ENCODE results near the gene RNF145.

The RNF145 gene

DNA sequence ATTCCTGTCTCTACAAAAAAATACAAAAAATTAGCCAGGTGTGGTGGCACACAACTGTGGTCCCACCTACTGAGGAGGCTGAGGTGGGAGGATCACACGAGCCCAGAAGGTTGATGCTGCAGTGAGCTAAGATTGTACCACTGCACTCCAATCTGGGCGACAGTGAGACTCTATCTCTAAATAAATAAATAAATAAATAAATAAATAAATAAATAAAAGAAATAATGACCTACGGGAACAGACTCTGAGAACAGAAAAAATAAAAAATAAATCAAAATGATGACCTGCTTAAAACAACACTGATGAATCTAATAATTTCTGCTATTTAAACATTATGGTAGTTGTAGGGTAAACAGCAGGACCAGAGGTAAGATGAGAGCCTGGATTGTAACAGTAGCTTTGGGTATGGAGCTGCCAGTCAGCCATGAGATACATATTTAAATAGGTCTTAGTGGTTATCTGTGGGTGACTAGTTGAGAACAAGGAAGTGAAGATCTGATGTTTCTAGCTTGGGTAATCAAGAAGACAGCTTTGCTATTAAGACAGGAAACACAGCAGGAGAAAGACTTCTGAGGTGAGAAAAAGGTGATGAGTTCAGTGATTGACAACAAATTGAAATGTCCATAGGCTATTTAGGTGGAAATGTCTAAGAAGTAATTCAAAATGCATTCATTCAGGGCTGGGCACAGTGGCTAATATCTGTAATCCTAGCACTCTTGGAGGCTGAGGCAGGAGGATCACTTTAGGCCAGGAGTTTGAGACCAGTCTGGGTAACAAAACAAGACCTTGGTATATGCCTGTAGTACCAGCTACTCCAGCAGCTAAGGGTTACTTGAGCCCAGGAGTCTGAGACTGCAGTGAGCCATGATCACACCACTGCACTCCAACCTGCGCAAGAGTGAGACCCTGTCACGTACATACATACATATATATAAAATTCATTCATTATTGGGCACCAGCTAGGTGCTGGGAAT is 11.0 kb downstream of the RNF145 start:
- DNase-seq (ENCODE audit: extremely low spot score, insufficient read length, low read depth) (peak; percentile 54), FAIRE-seq (peak; percentile 94)

DNA sequence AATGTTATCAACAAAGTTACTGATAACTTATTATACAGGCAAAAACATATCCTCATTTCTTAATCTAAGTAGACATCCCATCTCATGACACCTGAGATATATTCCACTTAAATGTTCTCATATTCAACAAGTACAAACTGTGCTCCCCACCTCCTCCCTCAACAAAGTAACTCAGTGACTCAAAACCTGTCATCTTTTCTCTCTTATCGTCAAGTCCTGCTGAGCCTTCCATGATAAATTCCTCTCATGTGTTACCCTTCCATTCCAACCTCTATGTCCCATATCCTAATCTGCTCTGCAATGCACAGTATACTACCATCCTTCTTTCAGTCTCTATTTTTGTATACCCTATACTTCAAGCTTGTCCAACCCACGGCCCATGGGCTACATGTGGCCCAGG is 13.6 kb downstream of the RNF145 start:
- FAIRE-seq (no peak), DNase-seq (ENCODE audit: extremely low spot score, insufficient read length, low read depth) (no peak)

DNA sequence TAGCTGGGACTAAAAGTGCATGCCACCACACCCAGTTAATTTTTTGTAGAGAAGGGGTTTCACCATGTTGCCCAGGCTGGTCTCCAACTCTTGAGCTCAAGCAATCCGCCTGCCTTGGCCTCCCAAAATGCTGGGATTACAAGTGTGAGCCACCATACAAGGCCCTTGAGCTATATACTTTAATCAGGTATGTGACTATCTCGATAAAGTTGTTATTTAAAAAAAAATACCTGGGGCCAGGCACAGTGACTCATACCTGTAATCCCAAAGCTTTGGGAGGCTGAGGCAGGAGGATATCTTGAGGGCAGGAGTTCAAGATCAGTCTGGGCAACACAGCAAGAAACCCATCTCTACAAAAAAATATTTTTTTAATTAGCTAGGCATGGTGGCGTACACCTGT is 19.2 kb downstream of the RNF145 start:
- DNase-seq (ENCODE audit: extremely low spot score, insufficient read length, low read depth) (no peak), FAIRE-seq (no peak)

DNA sequence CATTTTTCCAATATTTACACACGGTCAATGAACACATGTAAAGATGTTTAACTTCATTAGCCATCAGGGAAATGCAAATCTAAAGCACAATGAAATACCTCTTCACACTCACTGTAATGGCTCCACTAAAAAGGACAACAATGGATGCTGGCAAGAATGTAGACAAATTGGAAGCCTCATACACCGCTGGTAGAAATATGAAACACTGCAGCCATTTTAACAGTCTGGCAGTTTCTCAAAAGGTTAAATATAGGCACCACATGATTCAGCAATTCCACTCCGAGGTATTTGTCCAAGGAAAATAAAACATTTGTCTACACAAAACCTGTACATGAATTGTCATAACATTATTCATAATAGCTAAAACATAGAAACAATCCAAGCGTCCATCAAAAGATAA is 20.0 kb downstream of the RNF145 start:
- DNase-seq (ENCODE audit: extremely low spot score, insufficient read length, low read depth): no peak
- FAIRE-seq: no peak

DNA sequence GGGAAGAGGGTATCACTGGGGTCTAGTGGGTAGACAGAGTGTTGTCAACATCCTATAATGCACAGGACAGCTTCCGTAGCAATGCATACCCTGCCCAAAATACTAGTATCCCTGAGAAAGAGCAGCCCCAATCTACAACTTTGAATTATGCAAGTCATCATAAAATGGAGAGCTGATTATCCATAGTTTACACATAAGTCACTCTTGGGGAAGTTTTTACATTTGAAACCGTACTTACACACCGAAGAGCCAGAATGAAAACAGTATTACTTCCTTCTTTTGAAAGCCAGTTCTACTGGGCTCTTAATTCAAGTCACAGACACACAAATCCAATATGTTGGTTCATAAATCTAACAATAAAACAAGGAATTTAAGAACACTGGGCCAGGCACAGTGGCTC is 21.6 kb downstream of the RNF145 start:
- DNase-seq (ENCODE audit: extremely low spot score, insufficient read length, low read depth): no peak

DNA sequence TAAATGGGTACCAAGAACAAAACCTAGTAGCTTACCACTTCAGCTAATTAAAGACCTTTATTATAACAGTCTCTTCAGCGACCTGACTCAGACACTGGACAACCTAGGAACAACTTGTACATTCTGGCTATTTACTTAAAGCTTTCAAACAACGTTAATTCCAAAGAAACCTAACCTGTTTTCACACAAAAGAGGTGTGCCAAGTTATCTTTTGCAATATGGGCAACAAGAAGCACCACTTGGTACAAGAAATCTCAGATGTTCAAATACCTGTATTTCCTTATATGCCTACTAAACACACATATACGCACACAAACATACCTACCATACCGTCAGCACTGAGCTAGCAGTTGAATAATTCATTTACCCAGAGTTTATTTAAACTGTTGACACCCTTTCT is 23.0 kb downstream of the RNF145 start:
- no peak for DNase-seq (ENCODE audit: extremely low spot score, insufficient read length, low read depth)
- FAIRE-seq: peak; percentile 15

More for the DNA sequence above, 21.6 kb downstream of the RNF145 start:
- no peak for FAIRE-seq

DNA sequence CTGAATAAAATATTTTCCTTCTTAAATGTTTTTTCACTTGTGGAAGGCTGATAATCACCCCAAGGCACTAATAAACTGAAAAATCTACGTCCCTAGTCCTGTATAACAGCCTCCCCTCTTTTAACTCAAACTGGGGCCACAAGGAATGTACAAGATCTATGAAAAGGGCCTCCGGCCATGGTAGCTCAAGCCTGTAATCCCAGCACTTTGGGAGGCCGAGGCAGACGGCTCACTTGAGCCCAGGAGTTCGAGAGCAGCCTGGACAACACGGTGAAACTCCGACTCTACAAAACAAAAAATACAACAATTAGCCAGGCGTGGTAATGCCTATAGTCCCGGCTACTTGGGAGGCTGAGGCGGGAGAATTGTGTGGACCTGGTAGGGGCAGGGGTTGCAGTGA is 23.6 kb downstream of the RNF145 start:
- DNase-seq (ENCODE audit: extremely low spot score, insufficient read length, low read depth): no peak
- FAIRE-seq: no peak

DNA sequence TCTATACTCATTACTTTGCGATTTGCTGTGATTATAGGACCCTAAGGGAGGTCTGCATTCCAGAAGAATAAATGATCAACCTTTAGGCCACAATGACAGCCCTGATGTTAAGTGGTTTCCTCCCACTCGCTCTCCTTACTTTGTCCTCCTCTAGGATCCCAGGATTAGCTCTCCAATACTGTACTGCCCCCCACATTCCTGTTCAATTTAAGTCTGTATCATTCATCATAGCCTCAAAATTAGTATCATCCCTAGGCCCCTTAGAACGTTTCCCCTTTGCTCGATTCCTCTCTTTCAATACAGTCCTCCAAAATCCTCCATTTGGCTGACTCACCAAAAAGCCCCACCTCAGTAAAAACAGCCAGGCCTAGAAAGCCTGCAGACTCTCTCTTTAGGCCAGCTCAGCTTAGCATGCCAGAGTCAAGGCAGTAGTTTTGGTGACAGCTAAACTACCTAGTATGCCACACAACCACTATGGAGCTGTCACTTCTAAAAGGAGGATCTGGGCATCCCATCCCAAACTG is 24.4 kb downstream of the RNF145 start:
- DNase-seq (ENCODE audit: extremely low spot score, insufficient read length, low read depth) (no peak), FAIRE-seq (no peak)

DNA sequence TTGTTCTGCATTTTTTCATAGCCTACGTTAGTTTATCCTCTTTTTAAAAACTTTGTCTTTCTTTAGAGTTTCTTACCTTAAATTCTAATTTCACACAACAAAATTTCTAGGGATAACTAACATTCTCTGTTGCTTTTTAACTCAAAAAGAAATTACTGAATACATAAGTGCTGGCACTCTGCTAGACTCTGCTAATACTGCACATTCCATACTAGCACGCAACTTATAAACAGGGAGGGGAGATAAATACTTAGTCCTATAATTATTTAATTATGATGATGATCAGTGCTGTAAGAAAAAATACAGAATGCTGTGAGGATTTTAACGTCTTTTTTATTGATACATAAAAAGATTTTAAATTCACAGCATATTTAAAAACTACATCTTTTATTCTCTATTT is 25.1 kb downstream of the RNF145 start:
- no peak for FAIRE-seq

DNA sequence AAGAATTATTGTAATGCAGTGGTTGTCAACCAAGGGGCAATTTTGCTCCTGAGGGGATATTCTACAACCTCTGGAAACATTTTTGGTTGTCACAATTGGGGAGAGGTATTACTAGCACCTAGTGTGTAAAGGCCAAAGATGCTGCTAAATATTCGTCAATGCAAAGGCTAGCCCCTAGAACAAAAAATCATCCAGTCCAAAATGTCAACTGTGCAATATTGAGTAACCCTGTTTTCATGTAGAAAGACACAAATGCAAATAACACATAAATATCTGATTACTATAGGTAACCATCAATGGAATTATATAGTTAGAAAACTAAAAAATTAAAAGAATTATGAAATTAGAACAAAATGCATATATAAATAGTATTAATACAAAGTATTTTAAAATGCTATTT is 26.1 kb downstream of the RNF145 start:
- FAIRE-seq (no peak), DNase-seq (ENCODE audit: extremely low spot score, insufficient read length, low read depth) (no peak)

More for the DNA sequence above, 25.1 kb downstream of the RNF145 start:
- no peak for DNase-seq (ENCODE audit: extremely low spot score, insufficient read length, low read depth)

DNA sequence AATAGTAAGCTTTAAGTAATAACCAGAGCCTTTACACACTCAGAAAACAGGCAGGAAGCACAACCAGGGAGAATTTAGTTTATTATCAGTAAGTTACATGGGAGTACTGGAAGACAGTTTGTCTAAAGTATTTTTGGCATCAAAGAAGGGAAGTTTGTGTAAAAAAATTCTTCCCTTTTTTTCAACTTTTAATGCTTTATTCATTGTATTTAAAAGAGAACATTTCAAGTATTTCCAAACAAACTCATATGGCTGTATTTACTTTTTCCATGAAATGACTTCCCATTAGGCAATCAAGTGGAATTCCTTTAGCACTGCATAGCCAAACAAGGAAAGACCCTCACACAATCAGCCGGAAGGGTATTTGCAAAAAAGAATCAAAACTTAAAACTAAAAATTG is 26.7 kb downstream of the RNF145 start:
- FAIRE-seq: peak; percentile 31

DNA sequence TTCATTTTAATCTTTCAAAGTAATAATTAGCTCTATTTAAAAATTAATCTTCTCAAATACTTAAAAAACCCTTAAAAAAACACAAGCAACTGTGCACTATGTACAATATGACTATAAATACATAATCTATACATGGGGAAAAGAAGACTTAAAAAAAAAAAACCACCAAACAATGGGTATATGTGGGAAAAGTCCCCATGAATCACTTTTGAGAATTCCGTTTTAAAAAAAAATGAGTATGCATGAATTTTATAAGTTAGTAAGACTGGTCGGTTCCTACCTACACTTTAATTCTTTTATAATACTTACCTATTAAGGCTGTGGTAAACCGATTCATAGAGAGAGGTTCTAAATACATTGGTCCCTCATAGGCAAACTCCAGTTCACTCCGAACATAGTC is 27.7 kb downstream of the RNF145 start:
- FAIRE-seq: no peak
- DNase-seq (ENCODE audit: extremely low spot score, insufficient read length, low read depth): no peak

More for the DNA sequence above, 26.7 kb downstream of the RNF145 start:
- DNase-seq (ENCODE audit: extremely low spot score, insufficient read length, low read depth): no peak

DNA sequence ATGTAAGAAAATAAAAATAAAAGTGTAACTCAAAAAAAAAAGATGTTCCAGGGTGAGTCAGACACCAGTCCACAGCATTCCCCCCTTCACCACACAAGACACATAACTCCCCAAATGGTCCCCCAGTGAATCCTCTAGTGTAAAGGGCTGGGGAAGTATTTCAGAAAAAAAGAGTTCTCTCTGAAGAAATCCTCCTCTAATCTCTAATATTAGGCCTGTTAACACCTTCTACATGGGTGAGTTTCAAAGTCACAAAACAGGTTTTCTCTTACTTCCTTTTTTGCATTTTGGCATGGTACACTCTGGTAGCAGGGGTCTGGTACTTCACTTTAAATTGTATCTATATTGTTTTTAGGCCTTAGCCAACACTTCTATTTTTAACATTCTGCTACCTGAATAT is 28.2 kb downstream of the RNF145 start:
- DNase-seq (ENCODE audit: extremely low spot score, insufficient read length, low read depth): no peak
- FAIRE-seq: peak; percentile 84

DNA sequence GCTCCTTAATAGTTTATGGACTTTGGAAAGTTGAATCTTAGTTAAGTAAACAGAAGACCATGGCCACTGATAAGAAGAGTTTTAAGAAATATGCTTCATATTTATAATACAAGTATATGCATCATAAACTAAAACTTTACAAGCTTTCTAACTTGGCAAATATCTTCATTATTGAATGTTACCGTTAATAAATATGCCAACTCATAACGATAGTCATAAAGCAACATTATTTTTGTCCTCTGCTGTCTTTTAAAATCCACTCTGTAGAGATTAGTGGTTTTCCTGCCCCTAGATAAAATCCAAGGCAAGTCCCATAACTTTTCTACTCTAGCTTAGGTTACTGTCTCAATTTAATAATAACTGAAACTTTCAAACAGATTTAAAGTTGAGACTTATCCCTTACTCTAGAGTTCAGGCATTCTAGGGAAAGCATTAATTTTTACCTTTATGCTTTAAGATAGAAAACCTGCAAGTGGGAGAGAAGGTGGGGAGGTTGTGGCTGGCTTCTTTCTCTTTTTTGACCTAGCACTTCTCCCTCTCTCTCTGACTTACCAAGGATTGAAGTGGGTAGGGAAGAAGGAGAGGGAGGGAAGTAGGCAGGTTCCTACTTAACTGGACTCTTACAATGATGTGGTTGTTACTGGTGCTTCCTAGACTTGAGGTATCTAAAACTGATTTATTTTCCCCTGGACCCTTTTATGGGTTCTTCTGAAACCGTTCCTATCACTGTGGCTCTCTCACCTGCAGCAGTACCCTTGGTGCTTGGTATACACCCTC is 29.6 kb downstream of the RNF145 start:
- FAIRE-seq (no peak), DNase-seq (ENCODE audit: extremely low spot score, insufficient read length, low read depth) (no peak)

DNA sequence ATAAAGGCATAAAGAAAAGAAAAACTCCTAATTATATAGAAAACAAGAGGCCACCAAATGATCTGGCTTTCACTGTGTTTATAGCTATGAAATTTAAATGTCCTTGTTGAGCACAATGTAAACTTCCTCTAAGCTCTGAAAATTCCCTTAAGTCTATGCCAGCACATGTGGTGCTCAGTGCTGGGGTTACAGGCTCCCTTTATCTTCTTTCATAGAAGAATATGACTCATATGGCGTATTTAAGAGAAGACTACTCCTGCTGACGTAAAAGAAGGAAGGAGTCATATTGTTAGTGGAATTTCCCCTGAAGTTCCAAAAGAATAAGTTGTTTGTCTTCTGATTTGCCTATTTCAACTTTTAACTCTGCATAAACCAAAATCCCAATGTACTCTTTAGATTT is 30.4 kb downstream of the RNF145 start:
- DNase-seq (ENCODE audit: extremely low spot score, insufficient read length, low read depth) (no peak), FAIRE-seq (peak; percentile 66)

DNA sequence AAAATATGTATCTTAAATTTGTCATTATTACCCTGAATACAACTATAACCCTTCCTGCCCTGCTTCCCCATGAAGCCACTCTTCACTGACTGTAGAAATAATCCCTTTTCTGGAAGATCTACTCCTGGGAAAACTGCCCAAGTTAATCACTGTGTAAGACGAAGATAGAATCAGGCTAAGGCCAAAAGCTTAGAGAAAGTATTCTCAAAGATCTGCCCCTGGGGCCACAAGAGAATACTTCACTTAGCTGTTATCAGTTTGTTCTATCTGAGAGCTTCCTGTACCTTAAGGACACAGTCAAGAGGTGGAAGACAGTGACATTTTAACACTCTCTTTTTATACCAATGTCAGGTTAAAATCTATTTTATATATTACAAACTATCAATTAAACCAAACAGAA is 33.8 kb downstream of the RNF145 start:
- DNase-seq (ENCODE audit: extremely low spot score, insufficient read length, low read depth): no peak
- FAIRE-seq: no peak

DNA sequence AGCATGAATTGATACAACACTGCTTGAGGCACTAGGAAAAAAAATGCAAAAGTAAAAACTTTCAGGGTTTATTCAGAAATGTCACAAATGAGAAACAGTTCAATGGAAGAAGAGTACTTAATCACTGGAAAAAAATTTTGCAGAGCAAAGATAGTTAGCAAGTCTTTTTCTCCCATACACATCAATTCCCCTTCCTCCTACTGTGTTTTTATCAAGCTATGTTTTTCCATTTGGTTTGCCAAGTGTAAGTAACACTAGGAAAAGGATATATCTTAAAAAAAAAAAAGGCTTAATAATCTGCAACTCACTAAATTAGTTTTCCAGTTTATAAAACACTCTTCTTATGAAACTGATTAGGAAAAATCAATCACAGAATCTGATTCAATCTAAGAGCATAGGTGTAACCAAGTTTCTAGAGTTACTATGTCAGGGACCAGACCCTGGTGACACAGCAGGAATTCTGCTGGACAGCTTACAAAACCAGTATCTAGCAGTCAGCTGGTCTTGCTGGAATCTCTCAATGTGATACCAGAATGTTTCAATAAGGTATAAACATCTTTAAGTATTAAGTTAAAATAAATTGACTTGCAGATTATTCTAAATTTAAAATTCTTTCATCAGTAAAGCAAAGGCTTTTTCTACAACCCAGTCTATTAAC is 34.7 kb downstream of the RNF145 start:
- DNase-seq (ENCODE audit: extremely low spot score, insufficient read length, low read depth) (no peak), FAIRE-seq (peak; percentile 36)

DNA sequence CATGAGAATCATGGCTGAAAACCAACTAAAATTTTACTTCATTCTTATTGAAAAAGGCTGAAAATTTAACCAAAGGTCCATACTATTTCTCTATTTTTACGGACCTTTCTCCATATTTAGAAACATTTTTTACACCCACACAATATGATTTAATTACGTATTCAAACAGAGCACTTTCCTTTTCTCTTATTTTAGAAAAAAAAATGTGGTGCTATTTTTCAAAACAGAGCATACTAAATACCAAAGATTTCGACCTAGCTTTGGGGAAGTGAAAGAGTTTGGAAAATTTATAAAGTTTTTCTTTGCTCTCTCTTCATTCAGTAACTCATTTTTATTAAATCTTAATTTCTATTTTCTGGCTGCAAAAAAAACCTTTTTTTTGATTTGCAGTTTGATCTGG is 38.1 kb downstream of the RNF145 start:
- FAIRE-seq: no peak

DNA sequence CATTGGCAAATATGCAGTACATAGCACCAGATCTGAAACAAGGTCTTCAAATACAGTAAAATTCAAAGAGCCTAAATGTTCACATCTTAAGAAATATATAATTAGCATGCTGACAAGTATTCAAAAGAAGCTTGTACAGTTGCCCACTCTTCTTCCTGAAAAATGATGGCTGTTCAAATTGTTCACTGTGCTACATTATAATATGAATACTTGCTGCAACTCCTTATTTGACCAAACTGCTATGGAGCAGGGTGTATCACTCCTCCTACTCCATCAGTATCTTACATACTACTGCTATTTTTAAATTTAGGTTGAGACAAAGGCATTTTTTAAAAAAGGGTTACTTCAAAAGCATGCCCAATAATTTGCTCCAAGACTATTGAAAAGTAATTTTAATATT is 39.3 kb downstream of the RNF145 start:
- no peak for FAIRE-seq
- no peak for DNase-seq (ENCODE audit: extremely low spot score, insufficient read length, low read depth)

More for the DNA sequence above, 38.1 kb downstream of the RNF145 start:
- no peak for DNase-seq (ENCODE audit: extremely low spot score, insufficient read length, low read depth)

DNA sequence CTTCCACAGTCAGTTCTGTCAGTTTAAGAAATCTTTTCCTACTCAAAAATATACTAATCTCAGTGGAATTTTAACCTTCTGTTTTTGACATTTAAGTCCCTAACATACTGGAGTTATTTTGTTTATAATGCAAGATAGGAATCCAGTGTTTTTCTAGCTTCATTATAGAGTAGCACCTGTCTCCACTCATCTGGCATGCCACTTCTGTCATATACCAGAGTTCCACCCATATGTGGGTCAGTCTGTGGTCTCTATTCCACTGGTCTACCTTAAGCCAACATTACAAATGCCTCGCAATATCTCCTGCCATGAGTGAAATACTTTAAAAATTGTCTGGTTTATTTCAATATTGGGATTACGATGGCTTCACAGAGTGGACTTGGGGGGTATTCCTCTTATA is 42.9 kb downstream of the RNF145 start:
- FAIRE-seq: no peak

More for the DNA sequence above, 42.9 kb downstream of the RNF145 start:
- DNase-seq (ENCODE audit: extremely low spot score, insufficient read length, low read depth): no peak
